HuH-7 (cell line): ENCODE results near the gene ACE.

Source experiments
- DNase-seq: peaks from one replicate; pipeline ENCODE4 v3.0.0; 2011; ENCODE audit warnings: low spot score

Gene ACE

DNA sequence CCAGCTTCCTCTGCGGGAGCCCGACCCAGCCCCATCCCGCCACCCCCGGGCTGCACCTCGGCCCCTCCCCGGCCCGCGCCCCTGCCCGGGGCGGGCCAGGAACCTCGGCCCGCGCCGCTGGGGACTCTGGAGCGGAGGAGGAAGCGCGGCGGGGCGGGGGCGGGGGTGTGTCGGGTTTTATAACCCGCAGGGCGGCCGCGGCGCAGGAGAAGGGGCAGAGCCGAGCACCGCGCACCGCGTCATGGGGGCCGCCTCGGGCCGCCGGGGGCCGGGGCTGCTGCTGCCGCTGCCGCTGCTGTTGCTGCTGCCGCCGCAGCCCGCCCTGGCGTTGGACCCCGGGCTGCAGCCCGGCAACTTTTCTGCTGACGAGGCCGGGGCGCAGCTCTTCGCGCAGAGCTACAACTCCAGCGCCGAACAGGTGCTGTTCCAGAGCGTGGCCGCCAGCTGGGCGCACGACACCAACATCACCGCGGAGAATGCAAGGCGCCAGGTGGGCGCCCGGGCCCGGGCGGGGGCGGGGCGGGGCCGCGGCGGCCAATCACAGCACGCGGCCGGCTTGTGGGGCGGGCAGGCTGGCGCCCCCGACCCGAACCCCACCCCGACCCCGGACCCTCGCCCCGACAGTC is at the start of gene ACE:
TSS of gene ACE (plus strand) at position 208 of the 626 bp plus-strand sequence. CDS start at position 242, 34 bp downstream.
- DNase-seq, result peak; percentile 71

DNA sequence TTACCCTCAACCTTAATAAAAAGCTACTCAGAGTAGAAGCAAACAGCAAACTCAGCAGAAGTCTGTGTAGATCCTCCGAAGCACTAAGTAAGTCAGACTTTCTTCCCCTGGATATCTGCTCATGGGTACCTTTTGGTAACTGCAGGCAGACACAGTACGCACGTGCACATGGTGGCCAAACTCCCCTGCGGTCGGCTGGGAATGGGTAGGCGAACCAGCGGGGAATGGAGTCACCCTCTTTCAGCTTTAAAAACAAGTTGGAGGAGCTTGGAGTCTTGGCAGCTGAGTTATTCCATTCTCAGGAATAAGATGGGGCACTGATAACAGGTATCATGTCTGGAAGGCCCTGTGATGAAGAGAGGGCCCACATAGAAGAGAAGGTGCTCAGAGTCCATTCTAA is 47.1 kb upstream of the ACE start:
- no peak for DNase-seq

DNA sequence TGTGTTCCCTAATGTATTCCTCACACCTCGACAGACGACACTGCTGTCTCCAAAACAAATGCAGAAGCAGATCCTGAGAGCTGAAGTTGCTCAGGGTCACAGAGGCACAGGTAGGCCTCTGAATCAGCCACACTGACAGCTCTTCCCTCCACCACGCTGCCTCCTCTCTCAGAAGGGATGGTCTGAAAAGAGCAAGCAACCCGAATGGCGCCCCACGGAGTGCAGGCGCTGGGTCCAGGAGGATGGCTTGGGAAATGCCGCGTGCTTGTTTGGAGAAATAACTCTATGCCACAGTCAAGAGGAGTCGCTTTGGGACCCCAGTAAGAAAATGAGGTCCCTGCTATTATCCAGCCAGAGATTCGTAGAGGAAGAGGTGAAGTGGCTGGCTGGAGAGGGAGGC is 46.6 kb upstream of the ACE start:
- DNase-seq, result no peak

DNA sequence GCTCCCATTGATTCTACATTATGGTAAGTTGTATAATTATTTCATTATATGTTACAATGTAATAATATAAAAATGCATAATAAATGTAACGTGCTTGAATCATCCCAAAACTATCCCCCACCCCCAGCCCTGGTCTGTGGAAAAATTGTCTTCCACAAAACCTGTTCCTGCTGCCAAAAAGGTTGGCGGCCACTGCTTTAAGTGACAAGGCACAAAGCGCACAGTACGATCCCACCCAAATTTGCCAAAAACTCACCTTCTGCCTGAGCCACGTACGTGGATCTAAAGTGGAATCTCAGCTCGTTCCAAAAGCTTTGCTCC is 45.3 kb upstream of the ACE start:
- no peak for DNase-seq

DNA sequence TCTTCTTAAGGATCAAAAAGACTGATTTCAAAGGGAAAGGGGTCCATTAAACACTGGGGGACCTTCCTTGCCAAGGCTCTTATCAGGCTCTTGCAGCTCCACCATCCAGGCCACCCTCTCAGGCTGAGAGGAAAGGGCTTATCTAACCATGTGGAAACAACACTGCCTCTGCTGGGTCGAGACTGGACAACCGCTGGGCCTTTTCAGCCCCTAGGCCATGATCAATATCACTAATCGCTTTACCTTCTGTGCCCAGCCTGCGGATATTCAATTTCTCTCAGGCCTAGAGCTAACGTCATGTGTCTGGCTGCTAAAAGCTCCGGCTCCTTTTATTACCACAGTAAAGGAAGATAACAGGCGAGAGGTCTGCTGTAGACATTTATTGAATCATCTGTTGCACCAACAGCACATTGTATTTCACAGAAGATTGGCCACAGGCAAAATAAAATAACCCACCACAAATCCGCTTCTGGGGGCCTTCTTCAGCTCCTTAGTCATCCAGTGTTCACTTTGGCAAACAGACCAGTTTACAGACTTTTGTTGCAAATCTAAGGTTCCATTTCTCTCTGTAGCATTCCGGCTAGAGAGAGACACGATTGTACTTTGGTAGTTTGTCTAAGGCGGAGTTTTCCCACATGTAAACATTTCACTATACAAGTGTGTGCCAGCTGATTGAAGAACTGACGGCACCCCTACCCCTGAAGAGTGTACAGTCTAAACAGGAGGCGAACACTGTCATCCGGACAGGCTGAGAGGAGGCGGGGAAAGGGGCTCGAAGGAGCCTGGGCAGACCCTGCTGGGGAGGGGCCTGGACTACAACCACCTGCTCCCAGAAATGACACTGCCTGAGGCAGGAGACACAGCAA is 44.7 kb upstream of the ACE start:
- DNase-seq, result peak; percentile 71

DNA sequence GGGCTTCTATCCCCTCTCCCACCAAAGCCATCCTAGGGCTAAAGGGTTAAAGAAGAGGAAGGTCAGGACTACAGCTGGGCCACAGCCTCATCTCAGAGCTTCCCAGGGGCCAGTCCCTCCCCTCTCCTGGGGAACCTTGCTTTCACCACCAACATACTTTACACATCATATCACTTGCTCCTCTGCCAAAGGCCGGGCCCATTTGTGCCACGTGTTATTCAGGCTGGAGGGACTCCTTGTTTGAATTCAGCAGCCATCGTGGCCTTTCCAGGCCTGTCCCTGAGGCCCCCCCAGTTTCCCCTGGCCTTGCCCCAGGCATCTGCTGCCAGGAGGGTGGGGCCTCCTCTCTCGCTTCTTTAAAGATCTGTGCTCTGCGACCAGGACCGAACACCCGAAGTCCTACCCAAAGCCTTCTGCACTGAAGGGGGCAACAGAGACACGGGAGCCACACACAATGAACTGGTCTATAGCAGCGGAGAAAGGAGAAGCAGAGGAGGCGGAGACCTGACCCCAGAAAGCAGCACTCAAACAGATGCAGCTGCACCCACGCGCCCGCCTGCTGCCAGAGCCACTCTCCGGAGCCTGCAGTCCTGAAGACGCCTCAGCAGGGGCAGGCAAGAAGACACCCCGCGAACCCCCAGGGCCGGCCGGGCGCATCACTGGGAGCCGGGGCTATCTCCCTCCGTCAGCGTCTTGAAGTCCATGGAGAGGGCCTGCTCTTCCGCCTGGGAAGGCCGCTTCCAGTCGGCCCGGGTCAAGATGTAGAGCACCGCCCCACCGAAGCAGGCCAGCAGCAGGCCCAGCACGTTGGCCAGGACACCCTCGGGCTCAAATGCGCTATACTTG is 42.9 kb upstream of the ACE start:
- no peak for DNase-seq

DNA sequence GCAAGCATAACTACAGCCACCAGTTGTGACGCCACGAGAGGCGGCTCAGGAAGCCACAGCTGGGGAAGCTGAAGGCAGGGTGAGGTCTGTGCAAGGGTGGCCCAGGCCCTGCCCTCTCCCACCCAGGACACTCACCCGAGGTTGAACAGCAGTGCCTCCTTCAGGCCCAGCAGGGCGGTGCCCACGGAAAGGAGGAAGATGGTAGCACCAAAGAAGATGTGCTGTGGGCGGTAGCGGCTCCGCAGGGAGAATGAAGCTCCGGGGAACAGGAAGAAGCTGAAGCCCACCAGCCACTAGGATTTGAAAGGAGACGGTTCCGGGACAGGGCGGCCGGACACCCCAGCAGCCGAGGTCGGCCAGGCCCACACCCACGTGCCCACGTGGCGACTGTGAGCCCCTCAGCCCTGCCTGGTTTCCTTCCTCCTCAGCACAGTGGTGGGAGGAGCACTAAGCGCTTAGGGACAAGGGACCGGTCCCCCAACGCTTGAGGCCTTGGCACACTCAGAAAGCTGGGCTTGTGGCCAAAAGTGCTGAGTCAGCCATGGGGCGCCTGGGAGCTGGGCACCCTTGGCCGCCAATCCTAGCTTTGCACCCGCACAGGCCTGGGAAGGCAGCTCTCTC is 41.8 kb upstream of the ACE start:
- no peak for DNase-seq

DNA sequence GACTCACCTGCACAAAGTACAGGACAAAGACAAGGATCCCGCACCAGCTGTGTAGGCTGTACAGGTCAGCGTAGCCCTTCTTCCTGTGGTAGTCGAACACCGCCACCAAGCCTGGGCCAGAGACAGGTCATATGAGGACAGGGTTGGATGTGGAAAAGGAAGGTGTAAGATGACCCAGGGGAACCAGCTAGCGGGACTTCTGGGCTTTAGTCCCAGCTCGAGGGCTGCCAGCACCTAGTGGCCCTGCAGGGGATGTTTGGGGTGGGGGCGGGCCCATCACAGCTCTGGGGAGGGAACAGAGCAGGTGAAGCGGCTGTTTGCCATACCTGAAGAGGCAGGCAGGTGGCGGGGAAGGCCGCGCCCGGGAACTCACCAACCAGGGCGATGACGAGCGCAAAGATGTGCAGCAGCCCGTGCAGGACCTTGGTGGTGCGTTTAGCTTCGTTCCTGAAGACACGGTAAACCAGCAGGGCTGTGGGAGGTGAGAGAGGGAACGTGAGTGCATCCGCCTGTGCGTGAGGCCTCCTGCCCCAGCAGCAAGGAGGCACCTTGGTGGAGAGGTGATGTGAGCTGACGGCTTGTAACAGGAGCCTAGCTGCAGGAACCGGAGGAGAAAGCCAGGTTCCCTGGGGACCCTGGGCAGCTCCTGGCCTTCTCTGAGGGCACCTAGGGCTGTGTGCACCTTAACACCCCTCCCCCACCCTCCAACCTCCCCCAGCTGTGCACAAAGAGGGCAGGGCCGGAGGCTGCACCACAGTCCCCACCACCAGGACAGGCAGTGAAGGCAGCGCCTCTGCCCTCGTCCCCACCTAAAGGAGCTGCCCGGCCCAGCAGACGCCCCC is 41.0 kb upstream of the ACE start:
- no peak for DNase-seq

DNA sequence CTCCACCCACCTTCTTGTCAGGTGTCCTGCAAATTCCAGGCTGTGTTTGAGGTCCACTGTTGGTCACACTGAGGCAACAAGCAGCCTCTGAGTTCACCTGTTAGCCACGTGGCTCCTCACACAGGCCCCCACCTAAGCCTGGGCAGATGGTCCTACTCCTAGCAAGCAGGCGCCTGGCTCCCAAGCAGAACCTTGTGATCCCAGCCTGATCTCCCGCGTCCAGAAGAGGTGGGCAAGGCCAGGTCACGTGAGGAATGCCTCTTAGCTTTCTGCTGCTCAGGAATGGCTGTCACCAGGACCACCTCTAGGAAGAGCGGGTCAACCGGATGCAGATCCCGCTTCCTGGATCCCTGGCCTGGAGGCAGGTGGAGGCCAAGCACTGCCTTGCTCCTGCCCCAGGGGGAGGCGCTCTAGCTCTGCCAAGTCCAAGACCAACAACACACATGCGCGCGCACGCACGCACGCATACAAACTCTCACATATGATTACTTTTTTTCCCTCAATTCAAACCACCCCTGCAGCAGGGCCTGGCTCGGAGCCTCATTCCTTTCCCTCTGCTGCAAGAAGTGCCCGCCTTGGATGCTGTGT is 40.2 kb upstream of the ACE start:
- DNase-seq, result no peak

DNA sequence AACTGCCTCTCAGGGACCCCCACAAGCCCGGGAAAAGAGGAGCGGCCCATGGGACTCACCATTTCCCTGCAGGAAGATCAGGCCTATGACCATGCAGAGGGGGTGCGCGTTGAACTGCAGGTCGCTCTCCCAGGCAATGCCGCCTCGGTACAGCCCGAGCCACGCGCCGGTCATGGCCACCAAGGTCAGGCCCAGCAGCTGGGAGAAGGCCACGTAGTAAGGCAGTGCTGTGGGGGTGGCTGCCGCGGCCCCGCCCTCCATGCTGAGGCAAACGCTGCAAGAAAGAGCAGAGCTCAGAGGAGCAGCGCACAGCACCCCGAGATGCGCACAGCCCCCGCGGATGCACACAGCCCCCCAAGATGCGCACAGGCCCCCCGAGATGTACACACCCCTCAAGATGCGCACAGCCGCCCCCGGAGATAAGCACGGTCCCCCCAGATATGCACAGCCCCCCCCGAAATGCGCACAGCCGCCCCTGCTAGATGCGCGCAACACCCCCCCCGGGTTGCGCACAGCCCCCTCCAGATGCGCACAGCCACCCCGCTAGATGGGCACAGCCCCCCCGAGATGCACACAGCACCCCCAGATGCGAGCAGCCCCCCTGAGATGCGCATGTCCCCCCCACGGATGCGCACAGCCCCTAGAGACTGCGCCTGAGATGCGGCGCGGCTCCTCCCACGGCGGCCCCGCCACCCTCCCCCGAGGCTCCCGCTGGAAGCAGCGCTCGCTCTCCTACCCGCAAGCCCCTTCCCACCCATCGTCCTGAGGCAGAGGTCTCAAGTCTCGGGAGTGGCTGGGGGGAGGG is 39.4 kb upstream of the ACE start:
- no peak for DNase-seq

DNA sequence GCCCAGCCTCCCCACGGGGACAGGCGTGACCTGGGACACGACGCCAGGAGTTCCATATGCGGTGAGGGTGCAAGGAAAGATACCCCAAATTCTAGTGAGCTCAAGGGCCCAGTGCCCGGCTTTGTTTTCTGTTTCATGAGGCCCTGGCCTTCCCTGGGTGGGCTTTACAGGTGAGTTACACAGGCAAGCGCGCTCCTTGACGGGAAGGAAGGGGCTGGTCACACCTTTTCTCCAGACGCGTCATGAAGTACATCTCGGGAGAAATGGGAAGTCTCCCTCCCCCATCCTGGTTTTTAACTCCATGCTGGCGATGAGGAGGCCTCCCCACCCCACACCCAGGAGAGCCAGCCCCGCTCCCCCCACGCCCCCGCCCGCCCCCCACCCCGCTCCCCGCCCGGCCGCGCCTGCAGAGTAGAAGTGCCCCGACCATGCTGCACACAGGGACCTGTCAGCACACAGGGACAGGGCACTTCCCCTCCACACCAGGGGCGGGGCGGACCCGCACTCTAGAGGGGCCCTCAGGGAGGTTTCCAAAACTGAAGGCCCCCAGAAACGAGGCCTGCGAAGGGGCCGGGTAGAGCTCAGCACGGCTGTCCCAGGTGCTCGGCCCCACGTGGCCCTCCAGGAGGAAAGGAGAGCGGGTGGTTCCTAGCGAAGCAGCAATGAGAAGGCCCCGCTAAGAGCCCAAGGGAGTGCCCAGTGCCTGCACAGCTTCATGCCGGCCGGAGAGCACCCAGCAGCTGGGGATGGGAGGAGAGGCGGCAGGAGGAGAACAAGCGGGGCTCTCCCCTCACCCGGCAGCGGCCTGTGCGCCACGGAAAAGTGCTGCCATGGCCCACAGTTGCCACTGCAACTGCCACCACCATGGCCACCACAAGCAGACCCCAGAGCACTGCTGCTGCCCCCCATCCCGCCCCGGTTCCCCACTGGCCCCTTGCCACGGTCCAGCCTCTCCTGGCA is 38.5 kb upstream of the ACE start:
- DNase-seq, result no peak

DNA sequence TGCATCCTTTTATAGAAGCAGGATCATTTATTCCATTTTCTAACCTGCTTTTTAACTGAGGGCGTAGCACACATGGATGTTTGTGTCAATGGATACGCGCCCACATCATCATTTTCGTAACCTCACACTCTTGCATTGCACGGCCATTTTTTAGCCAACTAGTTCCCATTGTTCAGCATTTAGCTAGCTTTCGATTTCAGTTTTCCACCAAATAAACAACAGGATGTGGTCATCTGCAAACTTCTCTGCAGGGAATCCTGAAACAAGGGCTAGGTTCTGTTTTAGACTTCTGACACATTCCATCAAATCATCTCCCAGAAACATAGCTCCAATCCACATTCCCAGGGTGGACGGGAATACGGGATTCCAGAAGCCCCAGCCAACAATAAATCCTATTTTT is 37.2 kb upstream of the ACE start:
- DNase-seq, result no peak

DNA sequence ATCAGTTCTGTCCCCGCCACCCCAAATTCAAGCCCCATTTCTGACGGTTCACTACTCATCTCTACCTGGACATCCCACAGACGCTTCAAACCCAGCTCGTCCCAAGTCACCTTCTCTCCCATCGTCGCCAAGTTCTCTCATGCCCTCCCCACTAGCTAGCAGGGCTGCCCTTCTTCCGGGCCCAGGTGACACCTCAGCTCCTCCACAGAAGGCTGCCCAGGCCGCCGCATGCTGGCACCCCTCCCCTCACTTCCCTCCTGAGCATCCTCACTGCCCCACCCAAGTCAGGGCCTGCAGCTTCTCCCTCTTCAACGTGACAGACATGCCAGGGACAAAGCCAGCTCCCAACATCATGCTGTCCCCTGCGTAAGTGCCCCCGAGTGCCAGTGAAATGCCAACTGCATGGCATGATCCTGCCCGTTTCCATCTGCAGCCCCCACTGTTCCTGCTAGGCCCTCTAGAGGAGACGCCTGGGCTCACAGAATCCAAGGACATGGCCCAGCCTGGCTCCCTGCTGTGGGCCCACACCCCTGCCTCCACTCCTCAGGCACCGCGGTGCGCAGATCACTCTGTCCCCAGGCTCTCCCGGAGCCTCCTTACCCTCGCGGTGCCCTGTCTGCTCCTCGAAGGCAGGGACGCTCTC is 36.6 kb upstream of the ACE start:
- DNase-seq, result no peak

DNA sequence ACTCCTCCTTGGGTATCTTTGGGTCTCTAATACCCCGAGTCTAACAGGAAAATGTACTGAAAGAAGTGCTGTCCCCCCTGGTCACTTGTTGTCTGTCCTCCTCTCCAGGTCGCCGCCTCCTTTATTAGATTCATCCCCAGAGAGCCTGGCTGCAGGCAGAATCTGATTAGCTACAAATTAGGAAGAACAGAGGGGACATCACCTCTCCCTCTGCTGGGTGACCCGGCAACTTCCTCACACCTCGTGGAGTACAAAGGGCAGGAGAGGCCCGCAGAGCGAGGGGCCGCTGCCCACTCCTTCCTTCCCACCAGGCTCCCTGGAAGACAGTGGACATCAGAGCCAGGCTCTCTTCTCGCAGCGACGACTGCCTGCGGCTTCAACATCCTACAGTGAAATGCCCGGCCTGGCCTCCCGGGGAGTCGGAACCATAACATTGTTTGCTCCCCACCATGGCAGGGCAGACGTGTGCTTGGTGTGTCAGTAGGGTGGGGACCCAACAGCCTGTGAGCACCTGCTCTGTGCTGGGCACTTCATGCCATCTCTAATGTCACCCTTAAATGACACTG is 36.0 kb upstream of the ACE start:
- DNase-seq, result no peak

DNA sequence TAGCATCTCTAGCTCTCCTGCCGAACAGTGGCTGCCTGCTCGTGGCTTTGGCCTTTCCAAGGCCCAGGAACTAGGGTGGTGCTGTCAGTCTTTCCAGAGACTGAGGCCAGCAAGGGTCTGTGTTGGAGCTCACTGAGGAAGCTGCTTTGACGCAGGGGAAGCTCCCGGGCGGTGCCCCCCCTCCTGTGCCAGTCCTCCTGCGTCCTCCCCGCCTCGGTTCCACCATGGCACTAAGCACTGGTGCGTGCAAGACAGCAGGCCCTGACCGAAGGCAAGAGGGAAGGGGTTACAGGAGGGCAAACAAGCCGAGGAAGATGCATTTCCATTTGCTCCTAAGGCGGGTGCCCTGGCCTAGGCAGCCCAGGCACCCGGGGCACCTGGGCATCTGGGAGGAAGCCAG is 35.2 kb upstream of the ACE start:
- no peak for DNase-seq

DNA sequence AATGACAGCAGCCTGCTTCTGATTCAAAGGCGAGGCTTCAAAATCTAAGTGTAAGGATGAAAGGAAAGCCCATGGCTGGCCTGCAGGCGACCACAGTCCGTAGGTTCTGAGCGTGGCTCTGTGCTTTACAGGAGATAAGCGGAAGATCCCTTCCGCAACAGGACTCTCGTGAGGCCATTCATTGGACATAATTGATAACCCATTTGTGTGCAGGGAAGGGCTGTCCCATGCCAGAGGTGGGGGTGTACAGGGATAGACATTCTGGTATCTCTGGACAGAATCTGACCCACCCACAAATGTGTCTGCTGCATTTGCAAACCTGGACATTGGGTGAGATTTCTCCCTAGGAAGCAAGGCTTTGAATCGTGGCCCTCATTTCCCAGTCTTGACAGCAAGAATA is 34.8 kb upstream of the ACE start:
- DNase-seq, result no peak

DNA sequence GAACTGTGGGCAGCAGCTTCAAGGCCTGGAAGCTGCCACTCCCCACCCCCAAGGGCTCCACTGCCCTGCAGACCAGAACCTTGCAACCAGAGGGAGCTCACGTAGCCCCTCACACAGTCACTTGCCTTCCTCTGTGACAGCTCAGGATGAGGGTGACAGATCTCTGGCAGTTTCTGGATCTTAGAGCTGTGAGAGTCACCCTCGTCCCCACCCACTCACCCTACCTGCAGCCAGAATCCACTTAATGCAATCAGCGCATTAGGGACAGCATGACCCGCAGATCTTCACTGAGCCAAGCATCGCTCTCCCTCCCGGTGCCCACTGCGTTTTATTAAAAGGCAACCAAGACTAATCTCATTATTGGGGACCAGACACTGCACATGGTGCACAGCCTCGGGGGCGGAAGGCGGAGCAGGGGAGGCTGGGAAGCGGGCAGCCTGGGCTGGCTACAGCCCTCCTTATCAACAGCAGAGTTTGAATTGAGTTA is 34.3 kb upstream of the ACE start:
- peak; percentile 73 for DNase-seq

DNA sequence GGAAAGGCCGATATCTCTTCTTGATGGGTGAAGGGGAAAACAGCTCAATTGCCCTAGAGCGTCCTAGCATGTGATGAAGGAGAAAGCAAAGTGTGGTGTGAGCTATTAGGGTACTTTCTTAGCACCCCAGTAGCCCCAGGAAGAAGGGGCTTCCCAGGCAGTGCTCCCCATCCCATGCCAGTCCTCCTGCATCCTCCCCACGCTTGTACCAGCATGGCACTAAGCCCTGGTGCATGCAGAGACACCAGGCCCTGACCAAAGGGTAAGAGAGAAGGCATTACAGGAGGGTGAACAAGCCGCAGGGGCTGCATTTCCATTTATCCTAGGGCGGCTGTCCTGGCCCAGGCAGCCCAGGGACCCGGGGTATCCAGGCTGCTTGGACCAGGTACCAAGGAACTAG is 33.8 kb upstream of the ACE start:
- no peak for DNase-seq
